ENCODE measurements around the gene TCF12.
"Not testable (repeated sequence)": the region's sequence is repeated elsewhere in the genome, so short reads cannot be mapped to it uniquely, and the experiment has no call there.

TCF12 gene

DNA sequence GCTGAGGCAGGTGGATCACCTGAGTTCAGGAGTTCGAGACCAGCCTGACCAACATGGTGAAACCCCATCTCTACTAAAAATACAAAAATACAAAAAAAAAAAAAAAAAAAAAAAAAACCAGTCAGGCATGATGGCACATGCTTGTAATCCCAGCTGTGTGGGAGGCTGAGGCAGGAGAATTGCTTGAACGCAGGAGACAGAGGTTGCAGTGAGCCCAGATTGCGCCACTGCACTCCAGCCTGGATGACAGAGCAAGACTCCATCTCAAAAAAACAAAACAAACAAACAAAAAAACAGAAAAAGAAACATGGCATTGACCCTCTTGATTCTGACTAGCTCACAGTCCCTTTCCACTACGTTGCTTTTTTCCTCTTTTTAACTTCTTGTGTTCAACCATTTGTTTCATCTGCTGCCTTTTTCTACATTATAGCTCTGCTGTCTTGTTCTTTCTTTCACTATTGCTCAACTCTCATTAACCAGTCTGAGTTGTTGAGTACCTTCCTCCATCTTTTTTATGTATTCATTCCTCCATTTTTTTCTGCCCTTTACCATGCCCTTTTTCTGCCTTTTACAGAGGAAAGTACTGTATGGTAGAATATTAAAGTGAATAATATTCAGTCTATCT, 179.6 kb downstream of the TCF12 start:
- not testable (repeated sequence) for DNase-seq

DNA sequence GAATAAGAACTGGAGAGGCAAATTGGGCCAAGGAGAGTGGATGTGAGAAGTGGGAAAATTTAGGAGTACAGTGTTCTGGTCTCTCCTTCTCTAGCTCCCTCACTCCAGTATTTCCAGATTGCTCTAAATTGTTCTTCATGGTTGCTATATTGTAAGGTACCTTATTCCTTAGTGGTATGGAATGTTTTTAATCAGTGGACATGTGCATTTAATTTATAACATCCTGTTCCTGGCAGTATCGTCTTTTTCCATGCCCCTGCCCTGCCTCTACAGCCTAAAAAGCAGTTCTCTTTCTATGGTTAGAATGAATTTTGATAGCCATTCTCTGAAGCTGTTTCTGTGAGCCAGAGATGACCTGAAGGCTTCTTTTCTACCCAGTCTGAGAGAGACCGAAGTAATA, 180.5 kb downstream of the TCF12 start:
- no peak for DNase-seq

DNA sequence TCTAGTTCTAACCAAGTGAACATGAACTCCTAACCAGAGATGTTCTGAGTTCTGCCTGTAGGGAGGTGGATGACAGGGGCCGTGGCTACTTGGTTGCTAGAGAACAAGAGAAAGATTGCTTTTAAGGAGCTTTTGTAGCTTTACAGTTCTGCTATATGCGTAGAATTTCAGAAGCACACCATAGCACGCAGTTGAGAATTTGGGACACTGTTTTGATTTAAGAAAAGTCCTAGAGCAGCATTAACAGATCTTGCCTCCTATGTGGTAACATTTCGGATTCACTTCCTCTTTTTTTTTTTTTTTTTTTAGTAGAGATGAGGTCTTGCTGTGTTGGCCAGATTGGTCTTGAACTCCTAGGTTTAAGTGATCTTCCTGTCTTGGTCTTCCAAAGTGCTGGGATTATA, 181.7 kb downstream of the TCF12 start:
- no peak for DNase-seq

DNA sequence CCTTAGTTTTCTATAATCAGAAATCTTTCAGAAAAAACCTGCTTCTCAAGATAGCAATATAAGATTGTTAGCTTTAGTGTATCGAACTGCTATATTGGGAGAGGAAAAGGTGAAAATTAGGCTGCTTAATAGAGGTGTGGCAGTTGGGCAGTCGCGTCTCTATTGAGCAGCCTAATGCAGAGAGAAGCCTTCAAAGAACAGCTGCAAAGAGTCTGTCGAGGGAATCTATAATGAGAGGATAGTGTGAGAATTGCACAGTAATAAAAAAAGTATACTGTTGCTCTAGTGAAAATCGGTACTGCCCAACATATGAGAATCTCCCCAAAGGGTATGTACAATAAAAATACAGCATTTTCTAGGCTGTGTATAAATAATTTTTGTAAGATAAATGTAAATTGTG, 184.4 kb downstream of the TCF12 start:
- no peak for DNase-seq

DNA sequence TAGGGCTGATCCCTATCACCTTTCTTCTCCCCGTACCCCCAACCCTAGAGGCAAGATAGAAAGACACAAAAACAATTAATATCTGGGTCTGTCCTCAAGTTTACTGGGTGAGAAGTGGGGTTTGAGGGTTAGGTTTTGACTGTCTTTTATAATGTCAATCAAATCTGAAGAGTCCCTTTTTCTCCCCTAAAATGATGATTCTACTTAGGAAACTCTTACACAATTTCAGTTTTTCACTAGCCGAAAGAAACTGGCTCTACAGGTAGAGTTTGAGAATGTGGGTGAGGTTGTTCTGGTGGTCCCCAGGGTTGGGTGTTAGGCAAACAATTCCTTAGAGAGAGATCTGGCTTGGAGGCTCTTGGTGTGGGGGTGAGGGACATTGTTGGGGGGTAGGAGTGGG, 189.9 kb downstream of the TCF12 start:
- DNase-seq, result no peak

DNA sequence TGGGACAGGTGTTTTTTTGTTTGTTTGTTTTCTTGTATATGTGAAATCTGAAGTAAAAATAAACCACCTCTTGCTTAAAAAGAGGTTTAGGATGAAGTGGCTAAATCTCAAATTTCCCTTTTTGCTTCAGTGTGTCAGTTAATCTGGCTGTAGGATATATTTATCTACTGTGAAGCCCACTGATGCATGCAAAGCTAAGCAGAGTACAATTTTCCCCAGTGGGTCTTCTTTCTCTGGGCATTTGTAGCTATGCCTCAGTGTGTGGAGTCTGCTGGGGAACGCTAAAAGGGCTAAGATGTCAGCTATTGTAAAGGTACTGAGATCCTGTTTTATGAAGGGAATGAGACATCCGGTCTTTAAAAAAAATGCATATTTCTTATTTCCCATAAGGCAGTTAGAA, 190.6 kb downstream of the TCF12 start:
- no peak for DNase-seq

DNA sequence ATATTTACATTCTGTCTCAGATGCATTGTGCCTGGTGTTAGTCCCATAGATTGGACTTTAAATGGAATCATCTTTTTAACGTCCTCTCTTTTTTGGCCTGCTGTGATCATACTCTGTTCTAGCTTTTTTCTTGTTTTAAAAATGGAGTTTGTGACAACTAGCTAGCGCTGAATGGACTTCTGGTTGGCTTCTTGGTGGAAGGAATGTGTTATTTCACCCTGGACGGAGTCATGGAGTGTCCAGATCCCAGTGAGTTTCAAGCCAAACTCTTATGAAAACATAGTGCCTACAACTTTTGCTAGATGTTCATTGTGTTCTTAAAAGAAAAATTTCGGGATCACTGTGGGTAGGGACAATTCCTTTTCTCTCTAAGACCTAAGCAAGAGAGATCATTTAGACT, 192.6 kb downstream of the TCF12 start:
- DNase-seq, result no peak

DNA sequence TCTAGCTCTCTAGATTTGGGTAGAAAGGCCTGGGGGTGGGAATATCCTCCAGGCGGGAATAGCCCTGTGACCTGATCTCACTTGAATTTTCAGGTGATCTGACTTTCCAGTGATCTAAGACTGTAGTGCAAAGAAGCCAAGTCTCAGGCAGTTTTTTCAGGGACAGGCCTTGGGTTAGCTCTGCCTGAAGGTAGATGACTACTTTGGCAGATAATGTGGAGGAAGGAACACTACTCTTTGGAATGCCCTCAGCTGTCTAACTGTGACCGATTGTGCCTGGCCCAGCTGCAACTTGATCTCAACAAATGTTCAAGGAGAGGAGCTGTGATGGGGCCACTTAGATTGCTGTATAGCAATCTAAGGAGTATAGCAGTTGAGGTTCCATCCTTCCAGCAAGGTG, 193.7 kb downstream of the TCF12 start:
- DNase-seq, result no peak

DNA sequence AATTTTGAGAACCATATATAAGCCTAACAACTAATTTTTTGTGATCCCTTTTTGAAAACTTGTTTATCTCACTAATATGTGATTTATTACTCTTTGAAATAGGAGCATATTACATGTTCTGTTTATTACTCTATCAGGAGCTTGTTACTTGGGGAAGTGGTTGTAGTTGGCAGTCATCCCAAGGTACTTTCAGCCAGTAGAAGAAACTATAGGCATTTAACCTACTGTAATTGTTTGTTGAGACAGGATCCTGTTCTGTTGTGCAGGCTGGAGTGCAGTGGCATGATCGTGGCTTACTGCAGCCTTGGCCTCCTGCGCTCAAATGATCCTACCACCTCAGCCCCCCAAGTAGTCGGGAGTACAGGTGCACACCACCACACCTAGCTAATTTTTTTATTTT, 195.6 kb downstream of the TCF12 start:
- no peak for DNase-seq

DNA sequence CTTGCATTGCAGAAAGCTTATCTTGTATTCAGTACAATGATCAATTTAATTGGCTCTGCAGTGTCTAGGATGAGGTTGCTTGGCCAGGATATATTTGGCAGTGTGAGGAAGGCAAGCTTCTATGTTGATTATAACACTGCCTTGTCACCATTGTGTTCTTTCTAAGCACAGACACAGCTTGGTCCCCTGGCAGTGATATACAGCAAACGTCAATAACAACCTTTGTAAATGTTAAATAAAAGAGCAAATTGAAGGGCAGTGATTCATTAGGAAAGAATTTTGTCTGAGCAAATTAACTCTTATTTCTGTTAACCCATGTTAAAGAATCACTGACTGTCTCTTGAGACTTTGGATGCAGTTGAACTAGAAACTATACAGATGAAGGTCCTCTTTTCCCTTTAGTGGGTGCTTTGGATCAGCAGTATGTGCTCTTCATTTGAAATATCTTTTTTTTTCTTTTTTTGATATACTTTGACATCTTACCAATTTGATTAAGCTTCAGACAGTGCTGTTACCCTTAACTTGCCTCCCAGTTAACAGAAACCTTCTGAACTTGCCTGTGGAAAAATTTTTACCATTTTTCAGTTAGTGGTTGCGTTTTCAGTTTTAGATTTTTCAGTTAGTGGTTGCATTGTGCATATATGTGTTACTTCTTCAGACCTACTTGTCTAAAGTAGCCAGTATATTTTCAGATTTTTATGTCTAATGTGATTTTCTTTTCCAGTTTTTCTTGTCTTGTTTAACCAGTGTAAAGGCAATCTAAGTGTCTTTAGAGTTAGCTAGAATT, 199.8 kb downstream of the TCF12 start:
- DNase-seq, result no peak

DNA sequence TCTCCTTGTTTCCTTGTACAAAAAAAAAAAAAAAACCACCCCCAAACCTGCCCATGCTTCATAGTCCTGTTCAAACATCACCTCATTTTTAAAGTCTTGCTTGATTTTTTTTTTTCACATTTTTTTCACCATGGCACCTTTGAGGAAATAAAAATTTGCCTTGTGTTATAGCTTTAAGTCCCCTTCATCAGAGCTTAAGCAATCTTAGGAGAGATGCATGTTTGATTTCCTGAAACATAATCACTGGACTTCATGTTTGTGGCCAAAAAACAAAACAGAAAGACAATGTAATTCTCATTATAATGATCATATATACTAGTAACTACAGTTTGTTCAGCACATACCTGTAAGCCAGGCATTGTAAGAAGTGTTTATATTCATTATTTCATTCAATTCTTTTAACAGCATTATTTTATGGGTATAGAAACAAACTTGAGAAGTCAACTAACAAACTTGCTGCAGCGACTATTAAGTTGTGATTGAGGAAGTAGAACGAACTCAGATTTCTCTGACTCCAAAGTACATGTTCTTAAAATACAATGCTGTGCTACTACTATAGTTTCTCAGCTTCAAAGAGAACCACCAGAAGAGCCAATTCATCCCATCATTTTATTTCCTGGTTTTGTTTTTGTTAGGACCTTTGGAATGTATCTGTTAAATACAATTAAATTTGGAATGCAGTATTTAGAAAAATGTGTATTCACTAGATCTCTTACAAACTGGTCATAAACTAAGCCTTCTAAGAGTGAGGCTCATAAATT, 203.8 kb downstream of the TCF12 start:
- no peak for DNase-seq

DNA sequence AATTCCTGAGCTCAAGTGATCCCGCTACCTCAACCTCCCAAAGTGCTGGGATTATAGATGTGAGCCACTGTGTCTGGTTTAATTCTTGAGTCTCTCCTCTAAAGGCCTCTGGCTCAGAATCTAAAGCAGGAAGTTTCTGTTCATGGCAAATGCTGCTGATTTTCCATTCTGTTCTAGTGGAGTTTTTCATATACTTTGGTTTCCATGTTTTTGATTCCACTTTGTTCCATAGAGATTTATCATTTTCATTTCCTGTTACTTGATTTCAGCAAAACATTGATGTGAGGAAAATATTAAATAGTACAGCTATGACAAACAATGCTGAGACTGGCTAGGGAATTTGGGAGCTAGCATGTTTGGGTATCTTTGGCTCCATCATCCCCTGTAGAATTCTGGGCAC, 205.6 kb downstream of the TCF12 start:
- DNase-seq, result no peak

DNA sequence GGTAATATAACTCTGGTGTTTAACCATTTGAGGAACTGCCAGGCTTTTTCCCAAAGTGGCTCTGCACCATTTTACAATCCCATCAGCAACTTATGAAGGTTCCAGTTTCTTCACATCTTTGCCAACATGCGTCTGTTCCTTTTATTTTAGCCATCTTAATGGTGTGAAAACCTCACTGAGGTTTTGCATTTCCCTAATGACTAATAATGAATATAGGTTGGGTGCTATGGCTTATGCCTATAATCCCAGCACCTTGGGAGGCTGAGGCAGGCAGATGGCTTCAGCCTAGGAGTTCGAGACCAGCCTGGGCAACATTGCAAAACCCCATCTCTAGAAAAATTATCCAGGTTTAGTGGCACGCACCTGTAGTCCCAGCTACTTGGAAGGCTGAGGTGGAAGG, 210.6 kb downstream of the TCF12 start:
- DNase-seq, result no peak

DNA sequence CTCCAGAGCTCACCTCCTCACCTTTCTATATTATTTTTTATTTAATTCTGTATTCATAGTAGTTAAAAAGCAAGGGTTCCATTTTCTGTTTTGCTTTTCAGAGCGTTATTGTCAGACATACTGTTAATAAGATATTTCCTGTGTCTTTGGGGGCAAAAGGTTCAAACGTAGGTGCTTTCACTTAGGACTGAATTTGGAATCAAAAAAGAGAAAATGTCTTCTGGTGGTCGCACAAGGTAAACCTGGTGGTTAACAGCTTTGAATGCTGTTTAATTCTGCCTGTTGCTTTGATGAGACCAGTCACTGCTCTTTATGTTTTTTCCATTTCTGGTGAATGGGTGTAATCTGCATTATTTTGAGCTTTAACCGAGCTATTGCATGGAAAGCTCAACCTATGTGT, 212.5 kb downstream of the TCF12 start:
- DNase-seq, result no peak

DNA sequence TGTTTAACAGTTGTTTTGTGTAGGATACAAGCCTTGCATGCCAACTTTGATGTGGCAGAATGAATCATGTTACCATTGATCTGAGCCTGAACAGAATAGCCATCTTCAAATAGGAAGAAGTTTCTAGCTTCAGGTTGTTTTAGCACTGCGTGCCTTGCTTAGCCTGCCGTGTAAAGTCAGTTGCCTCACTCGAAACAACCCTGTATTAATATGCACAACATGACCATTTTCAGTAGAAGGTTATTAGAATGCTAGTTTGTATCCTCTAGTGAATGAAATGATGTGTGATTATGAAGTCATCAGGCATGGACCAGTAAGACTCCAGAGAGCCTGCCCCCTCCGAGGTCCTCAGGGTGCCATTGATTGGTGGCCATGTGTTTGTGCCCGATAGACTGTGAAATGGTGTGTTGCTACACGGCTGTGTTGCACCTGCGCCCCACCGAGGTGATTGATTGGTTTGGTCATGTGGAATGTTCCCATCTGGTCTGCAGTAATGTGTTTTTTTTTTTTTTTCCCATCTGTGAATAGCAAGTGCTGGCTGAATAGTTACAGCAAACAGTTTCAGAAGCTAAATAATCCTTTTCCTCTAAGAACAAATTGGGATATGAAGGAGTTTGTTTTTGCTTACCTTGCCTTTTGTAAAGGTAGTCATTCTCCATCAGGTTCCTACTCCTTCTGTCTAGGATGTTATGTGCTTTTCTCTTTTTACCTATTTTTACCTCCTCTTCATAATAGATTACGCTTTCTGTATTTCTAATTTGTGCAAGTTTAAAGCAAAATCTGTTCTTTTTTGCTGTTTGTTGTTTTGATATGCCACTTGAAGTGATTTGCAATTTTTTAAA, 214.9 kb downstream of the TCF12 start:
- DNase-seq, result no peak

DNA sequence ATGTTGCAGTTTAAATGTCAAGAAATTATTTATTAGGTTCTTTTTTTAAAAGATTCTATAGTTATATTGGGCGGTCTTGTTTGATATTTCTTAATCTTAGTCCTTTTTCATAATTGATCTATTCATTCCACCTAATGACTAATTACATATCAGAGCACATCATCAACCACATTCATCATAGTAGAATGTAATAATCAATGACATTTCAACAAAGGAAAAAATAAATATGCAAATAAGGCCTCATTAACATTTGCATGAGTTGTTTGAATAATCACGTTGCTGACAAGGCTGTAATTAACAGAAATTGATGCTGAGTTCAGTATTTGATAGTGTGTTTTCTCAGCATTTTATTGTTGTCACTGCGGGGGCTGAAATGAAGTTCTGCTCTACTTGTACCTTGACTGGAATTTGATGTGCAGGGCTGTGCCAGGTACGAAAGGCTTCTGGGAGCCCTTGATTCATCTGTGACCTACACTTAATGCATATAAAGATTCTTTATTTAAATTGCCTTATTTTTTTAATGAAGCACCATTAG, 215.7 kb downstream of the TCF12 start:
- DNase-seq, result no peak

DNA sequence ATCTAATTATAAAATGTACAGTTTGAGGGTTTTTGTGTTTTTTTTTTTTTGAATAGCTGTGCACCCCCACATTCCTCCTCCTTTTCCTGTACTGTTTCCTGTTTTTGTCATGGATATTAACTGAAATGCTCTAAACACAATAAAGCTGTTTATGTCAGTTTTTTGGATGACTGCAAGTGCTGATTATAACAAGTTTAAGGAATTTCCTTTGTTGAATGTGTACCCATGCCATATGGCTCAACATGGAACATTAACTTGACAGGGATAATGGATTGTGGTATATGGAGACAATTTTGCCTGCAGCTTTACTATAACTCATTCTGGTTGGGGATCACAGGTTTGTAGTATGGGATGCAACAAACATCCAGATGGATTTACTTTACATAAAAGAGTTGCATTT, 216.4 kb downstream of the TCF12 start:
- no peak for DNase-seq

DNA sequence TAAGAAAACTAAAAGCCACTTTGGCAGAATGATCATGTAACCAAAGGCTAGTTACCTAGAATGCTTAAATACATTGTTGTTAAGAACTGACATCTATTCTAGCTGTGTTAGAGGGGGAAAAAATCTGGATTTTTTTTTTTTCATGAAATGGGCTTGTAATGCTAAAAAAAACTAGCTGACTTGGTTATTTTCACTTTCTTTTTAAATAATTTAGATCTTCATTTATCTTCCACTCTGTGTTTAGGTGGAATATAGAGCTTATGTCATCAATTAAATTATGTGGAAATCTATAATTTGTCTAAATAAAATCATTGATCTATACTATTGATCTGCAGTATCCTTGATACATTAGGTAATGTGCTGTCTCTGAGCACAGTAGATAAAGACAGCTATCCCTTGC, 217.4 kb downstream of the TCF12 start:
- no peak for DNase-seq

DNA sequence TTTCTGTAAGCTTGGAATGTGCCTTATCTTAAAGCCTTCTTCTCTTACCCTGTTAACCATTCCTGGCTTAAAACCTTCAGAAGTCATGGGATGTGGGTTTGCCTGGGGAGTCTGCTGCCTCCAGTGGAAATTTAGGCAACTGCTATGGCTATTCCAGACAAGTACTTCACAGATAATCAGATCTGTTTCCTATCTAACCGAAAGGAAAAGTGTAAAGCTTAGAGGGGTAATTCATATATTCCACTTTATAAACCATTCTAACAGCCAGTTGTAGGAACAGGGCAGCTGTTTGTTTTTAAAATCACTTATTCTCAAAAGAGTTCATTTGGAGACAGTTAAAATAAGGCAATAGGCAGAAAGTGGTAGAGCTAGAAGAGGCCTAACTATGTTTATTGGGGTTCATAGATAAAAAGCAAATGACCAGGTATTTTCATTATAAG, 219.9 kb downstream of the TCF12 start:
- no peak for DNase-seq

DNA sequence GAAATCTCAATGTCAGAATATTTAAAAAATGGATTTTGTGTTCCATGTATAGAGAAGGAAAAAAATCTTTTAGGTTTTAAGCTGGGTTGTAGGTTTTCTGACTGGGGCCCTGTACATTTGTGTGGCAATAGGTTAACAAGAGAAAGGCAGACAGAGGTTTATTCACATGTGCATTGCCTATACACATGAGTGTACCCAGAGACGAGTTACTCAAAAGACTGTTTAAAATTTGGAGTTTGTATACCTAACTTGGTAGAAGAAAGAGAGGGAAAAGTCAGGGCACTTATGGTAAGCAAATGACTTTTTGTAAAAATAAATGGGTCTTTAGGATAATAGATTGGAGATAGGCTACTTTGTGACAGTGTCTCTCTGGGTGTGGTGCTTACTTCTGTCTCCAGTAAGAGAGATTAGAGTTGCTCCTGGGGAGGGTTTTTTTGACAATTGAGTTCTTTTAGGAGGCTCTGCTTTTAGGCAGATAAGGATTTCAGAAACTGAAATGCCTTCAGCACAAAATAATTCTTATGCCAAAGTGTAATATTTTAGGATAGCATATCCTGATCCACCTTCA, 225.2 kb downstream of the TCF12 start:
- DNase-seq, result no peak

DNA sequence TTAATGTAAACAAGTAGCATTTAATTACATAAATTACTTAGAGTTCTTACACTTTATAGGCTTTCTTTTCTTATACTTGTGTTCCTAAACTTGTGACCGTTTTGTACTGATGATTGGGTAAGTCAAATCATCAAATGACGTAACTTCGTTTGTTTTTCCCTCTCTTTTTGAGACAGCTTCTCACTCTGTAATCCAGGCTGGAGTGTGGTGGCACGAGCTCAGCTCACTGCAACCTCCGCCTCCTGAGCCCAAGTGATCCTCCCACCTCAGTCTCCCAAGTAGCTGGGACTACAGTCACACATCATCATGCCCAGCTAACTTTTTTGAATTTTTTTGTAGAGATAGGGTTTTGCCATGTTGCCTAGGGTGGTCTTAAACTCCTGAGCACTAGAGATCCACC, 226.0 kb downstream of the TCF12 start:
- no peak for DNase-seq

DNA sequence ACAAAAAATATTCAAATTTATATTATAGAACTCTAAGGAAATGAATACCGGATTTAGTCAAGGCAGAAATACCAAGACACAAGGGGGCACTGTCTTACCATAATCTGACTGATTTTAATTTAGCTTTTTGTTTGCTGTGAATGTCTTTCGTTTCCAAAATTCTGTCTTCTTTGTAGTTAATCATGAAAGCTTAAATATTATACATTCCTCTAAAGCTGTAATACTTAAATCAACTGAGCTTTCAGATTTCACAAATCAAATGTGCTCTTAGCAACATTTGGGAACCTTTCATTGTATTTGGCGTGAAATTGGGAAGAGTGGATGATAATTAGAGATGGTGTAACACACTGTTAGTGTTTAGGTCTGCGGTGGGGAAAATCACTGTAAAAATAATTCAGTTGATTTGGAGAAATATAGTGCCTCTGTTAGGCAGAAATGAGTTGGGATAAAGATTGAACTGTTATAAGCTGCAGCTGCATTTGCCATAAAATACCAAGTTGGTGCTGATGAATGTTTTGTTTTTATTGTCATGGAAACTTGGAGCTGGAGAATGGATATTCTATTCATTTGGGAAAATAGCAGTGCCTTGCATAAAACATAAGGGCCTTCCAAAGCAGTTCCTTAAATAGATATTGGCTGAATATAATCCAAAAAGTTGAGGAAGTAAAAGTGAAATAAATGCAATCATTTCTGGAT, 228.2 kb downstream of the TCF12 start:
- no peak for DNase-seq
